Measurements from ENCODE around the gene TTC9. TPM values are rescaled to one million over a fixed set of nuclear protein-coding genes. Genes with fewer than 3 reads are reported as not detected.

The TTC9 gene
- total RNA-seq, 1 experiment from 2014 or later: 3.6 TPM

GRCh38 chr14:70718383-70719118, 76.8 kb downstream of the TTC9 start:
- Histone ChIP-seq H3K4me3 (ENCODE audit: low read length) (no peak overlapping the region), H3K4me1 (ENCODE audit: insufficient read depth, low read length) (peaks cover 13% of the 10 kb centered on the region; the same call in 1 of the 2 replicates), H3K36me3 (ENCODE audit: low read depth, low read length) (no peaks in the 10 kb centered on the region), H3K27ac (ENCODE audit: low read length) (no peak overlapping the region), H3K9me3 (ENCODE audit: low read length) (no peaks in the 10 kb centered on the region), H2AFZ (ENCODE audit: low read length) (no peak overlapping the region), H3K4me2 (ENCODE audit: low read length) (no peak overlapping the region), H3K27me3 (ENCODE audit: low read length) (no peaks in the 10 kb centered on the region), H3K9me2 (replicated peaks; ENCODE audit: low read length) (no peaks in the 10 kb centered on the region), H3K79me2 (ENCODE audit: low read length) (no peaks in the 10 kb centered on the region), H3F3A (ENCODE audit: low read length, unreplicated experiment) (no peaks in the 10 kb centered on the region), H4K20me1 (ENCODE audit: low read length) (no peaks in the 10 kb centered on the region), H3K9ac (ENCODE audit: low read length) (no peak overlapping the region)
- TF ChIP-seq, protein P1, sequence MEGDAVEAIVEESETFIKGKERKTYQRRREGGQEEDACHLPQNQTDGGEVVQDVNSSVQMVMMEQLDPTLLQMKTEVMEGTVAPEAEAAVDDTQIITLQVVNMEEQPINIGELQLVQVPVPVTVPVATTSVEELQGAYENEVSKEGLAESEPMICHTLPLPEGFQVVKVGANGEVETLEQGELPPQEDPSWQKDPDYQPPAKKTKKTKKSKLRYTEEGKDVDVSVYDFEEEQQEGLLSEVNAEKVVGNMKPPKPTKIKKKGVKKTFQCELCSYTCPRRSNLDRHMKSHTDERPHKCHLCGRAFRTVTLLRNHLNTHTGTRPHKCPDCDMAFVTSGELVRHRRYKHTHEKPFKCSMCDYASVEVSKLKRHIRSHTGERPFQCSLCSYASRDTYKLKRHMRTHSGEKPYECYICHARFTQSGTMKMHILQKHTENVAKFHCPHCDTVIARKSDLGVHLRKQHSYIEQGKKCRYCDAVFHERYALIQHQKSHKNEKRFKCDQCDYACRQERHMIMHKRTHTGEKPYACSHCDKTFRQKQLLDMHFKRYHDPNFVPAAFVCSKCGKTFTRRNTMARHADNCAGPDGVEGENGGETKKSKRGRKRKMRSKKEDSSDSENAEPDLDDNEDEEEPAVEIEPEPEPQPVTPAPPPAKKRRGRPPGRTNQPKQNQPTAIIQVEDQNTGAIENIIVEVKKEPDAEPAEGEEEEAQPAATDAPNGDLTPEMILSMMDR (conservative IDR thresholded peaks at IDR 0.05; ENCODE audit: low read depth, low read length): no peak
- no peak for TF ChIP-seq EZH2 (IDR thresholded peaks at IDR 0.05; ENCODE audit: low read length, unreplicated experiment)
- TF ChIP-seq EZH2phosphoT487 (IDR thresholded peaks at IDR 0.05; ENCODE audit: borderline replicate concordance, low read length): no peak
- ATAC-seq (peak; percentile 39), DNase-seq (peak; percentile 38)
- no TSS peak for BruUV-seq (replicated peaks)
- POLR2A ChIA-PET (ENCODE audit: unreplicated experiment): interaction anchor here (0.6 kb wide), 1 partner anchor 296 kb away, joined by 4 read pairs; no protein-coding TSS in a partner anchor
- intact Hi-C loops (cut with micrococcal nuclease): loop anchor here (10.0 kb wide), 2 partner anchors 256 to 674 kb away; no protein-coding TSS in a partner anchor
- CTCF ChIA-PET: no interaction called here

DNA sequence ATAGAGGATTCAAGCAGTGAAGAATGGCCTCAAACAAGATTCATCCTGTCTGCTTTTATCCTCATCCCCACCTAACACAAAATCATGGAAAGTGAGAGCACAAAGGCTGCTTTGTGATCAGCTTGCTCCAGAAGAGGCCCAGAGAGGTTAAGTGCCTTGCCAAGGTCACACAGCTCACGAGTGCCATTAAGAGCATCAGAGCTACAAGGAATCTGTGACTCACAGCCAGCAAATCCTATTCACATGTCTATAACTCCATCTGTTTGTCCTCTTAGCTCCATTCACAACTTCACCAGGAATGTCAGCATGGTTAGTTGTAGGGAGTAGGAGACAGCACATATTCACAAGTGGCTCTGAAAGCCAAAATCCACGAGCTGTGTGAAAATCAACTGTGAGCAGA, 79.8 kb downstream of the TTC9 start:
- H3K4me1 ChIP-seq (ENCODE audit: insufficient read depth, low read length): peaks cover 10% of the 10 kb centered on the region; the same call in 1 of the 2 replicates
- H3K4me3 ChIP-seq (ENCODE audit: low read length): no peak overlapping the region
- no peaks in the 10 kb centered on the region for H3K79me2 ChIP-seq (ENCODE audit: low read length)
- TF ChIP-seq EZH2 (IDR thresholded peaks at IDR 0.05; ENCODE audit: low read length, unreplicated experiment) (no peak), EZH2phosphoT487 (IDR thresholded peaks at IDR 0.05; ENCODE audit: borderline replicate concordance, low read length) (no peak)
- TF ChIP-seq, protein P1 (conservative IDR thresholded peaks at IDR 0.05; ENCODE audit: low read depth, low read length): no peak
- CTCF ChIA-PET: no interaction called here
- no peak overlapping the region for H2AFZ ChIP-seq (ENCODE audit: low read length)
- H3K27me3 ChIP-seq (ENCODE audit: low read length): no peaks in the 10 kb centered on the region
- no peaks in the 10 kb centered on the region for H3K36me3 ChIP-seq (ENCODE audit: low read depth, low read length)
- peak; percentile 14; the same call in 1 of the 2 replicates for ATAC-seq
- no peaks in the 10 kb centered on the region for H4K20me1 ChIP-seq (ENCODE audit: low read length)
- POLR2A ChIA-PET (ENCODE audit: unreplicated experiment): interaction anchor here (0.6 kb wide), 1 partner anchor 151 kb away, joined by 6 read pairs; no protein-coding TSS in a partner anchor
- H3K9ac ChIP-seq (ENCODE audit: low read length): no peak overlapping the region
- H3K27ac ChIP-seq (ENCODE audit: low read length): no peak overlapping the region
- BruUV-seq (replicated peaks): no TSS peak
- H3K4me2 ChIP-seq (ENCODE audit: low read length): no peak overlapping the region
- H3F3A ChIP-seq (ENCODE audit: low read length, unreplicated experiment): no peaks in the 10 kb centered on the region
- peak; percentile 9 for DNase-seq
- no peaks in the 10 kb centered on the region for H3K9me2 ChIP-seq (replicated peaks; ENCODE audit: low read length)
- intact Hi-C loops (cut with micrococcal nuclease): no loop called here
- H3K9me3 ChIP-seq (ENCODE audit: low read length): no peaks in the 10 kb centered on the region

DNA sequence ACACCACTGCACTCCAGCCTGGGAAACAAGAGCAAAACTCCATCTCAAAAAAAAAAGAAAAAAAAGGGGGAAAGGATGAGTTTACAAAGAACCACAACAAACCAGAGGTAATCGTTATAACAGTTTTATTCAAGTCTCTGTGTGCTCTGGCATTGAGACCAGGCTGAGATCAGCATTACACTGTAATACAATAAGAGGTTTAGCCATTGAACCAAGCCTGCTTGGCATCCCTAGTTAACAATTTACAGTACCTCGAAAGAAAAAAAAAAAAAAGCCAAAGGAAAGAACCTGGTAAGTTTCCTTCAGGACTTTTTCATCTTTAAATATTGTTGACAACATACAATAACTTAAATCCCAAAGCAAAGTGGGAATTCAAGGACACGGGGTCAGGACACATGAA, 80.7 kb downstream of the TTC9 start:
- CTCF ChIA-PET: interaction anchor here (0.6 kb wide), 1 partner anchor 109 kb away, joined by 3 read pairs; no protein-coding TSS in a partner anchor
- POLR2A ChIA-PET (ENCODE audit: unreplicated experiment): no interaction called here
- no peak overlapping the region for H3K9ac ChIP-seq (ENCODE audit: low read length)
- BruUV-seq (replicated peaks): no TSS peak
- no peak overlapping the region for H3K4me3 ChIP-seq (ENCODE audit: low read length)
- H3K9me2 ChIP-seq (replicated peaks; ENCODE audit: low read length): no peaks in the 10 kb centered on the region
- peaks cover 10% of the 10 kb centered on the region; the same call in 1 of the 2 replicates for H3K4me1 ChIP-seq (ENCODE audit: insufficient read depth, low read length)
- H4K20me1 ChIP-seq (ENCODE audit: low read length): no peaks in the 10 kb centered on the region
- no peaks in the 10 kb centered on the region for H3K36me3 ChIP-seq (ENCODE audit: low read depth, low read length)
- H3K79me2 ChIP-seq (ENCODE audit: low read length): no peaks in the 10 kb centered on the region
- TF ChIP-seq, protein P1 (conservative IDR thresholded peaks at IDR 0.05; ENCODE audit: low read depth, low read length): no peak
- no peak for TF ChIP-seq EZH2phosphoT487 (IDR thresholded peaks at IDR 0.05; ENCODE audit: borderline replicate concordance, low read length)
- no peak for TF ChIP-seq EZH2 (IDR thresholded peaks at IDR 0.05; ENCODE audit: low read length, unreplicated experiment)
- no peaks in the 10 kb centered on the region for H3F3A ChIP-seq (ENCODE audit: low read length, unreplicated experiment)
- no peak overlapping the region for H3K4me2 ChIP-seq (ENCODE audit: low read length)
- H3K27ac ChIP-seq (ENCODE audit: low read length): no peak overlapping the region
- no peak overlapping the region for H2AFZ ChIP-seq (ENCODE audit: low read length)
- ATAC-seq: no peak
- no peaks in the 10 kb centered on the region for H3K9me3 ChIP-seq (ENCODE audit: low read length)
- no peak for DNase-seq
- no peaks in the 10 kb centered on the region for H3K27me3 ChIP-seq (ENCODE audit: low read length)
- intact Hi-C loops (cut with micrococcal nuclease): no loop called here
